GM10847 (cell line): Measurements from ENCODE around the gene LIPC.

Experiments used
- POLR2A ChIP-seq: IDR thresholded peaks from 2 replicates; pipeline ENCODE4 v1.6.1; 2011; ENCODE audit not compliant: insufficient read length; ENCODE audit errors: extremely low read depth

The LIPC gene

DNA sequence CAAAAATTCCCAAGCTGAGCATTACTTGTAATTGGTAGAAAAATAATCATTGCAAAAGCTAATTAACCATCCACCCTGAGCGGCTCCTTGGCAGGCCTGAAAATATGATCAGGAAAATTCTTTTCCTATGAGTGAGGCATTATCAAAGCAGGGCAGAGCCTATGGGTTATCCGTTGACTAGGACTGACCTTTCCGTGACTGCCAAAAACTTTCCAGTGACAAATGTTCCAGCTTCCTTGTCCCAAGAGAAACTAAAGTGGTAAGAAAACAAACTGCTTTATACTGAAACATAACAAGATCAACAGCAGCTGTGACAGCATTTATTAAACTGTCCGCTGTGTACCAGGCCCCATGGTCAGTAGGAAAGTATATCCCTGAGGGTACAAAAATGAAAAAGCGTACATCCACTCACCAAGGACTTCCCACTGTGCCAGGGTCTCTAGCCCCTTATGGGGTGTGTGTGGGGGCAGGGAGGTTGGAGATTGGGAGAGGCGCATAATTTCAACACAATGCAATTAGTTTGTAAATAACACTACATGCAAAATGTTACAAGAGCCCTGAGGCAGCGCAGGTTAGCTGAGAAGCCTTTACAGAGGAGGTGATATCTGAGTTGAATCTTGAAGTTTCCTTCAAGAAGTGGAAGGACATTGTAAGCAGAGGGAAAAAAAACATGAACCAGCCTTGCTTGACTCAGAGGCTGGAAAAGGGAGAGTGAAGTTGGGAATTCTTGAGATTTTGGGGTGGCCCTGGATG is 8.5 kb downstream of the LIPC start:
- no peak for TF ChIP-seq POLR2A

- TF ChIP-seq POLR2A, result no peak
Observed at GRCh38 chr15:58440922-58441321, 9.1 kb downstream of the LIPC start.

GRCh38 chr15:58441376-58442070 is 9.7 kb downstream of the LIPC start:
- no peak for TF ChIP-seq POLR2A

DNA sequence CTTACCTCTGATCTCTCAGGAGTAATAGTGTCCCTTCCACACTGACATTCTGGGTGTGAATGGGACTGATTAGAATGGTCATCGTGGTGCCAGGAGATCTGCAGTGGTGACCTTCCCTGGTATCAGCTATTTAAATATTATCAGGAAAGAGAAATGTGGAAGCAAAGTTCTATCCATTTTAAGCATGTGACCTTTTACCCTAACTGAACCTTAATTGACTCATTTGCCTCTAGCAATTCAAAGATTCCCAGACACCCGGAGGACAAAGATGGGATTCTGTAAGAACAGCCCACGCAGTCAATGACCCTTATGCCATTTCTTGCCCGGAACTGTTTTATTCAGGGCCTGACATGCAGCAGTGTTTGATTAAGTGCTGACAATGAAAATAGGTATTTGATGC is 10.3 kb downstream of the LIPC start:
- no peak for TF ChIP-seq POLR2A

- TF ChIP-seq POLR2A, result no peak
Observed at GRCh38 chr15:58443308-58443707, 11.5 kb downstream of the LIPC start.

DNA sequence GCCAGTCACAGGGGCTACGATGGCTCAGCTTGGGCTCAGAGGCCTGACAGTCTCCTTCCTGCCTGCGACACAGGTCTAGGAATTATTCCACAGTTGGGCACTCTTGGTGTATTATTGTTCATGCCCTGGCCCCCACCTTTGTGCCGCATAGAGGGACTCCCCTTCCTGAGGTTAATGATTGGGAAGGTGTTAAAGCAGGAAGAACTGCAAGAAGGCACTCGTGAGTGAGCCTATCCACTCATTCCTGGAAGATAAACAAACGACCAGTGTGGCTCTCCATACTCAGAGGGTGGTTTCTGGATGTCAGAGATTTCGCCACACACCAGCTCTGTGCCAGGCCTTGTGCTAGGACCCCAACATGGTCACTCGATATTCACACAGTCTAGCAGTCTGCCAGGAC is 12.3 kb downstream of the LIPC start:
- TF ChIP-seq POLR2A, result no peak

DNA sequence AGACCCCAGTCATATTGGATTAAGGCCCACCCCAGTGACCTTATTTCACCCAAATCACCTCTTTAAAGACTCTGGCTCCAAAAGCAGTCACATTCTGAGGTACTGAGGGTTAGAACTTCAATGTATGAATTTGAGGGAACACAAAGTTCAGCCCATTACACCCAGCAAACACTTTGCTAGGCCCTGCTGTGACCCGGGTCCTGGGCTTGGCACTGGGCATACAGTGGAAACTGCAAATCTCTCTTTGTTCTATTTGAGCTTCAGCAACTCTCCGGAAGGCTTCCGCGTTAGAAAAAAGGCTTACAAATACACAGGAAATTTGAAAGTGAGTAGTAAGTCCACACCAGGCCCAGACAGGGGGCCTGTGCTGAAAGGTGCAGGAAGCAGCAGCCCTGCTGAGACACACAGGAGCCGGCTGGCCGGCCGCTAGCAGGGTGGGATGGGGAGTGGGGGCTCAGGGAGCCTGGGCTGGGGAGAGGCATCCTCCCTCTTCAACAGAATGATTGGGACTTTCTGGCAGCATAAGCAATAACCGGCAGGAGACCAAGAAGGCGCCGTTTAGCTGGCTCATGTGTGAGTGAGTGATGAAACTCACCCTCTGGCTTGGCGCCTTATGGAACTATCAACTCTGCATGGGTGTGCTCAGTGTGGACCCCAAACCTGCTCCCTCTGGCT is 13.0 kb downstream of the LIPC start:
- TF ChIP-seq POLR2A, result no peak

DNA sequence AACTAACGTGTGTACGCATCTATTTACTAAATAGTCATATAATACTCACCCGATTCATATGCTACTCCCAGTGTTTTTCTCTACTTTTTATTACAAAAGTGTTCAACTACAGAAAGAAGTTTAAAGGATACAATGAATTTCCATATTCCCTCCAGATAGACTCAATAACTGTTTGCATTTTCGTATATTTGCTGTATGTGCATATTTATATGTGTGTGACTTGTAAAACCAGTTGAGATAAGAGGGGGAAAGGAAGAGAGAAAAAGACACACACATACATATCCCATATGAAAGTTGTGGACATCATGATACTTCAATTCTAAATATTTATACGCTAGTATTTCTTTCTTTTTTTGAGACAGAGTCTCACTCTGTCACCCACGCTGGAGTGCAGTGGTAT is 14.1 kb downstream of the LIPC start:
- TF ChIP-seq POLR2A, result no peak

DNA sequence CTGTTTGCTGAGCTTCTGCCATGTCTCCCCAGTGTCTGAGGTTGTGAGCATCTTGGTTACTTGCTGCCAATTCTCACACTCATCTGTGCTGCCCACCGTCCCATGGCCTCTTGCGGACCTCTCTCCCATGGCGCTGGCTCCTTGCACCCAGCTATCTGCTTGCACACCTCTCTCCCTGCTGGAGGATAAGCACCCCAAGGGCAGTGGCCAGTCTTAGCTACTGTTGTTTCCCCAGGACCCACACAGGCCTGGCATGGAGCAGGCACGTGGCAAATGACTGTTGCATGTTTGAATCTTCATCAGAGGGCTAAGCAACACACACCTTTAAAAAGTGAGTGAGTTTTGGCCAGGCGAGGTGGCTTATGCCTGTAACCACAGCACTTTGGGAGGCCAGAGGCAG is 14.7 kb downstream of the LIPC start:
- no peak for TF ChIP-seq POLR2A

GRCh38 chr15:58447271-58448010 is 15.7 kb downstream of the LIPC start:
- no peak for TF ChIP-seq POLR2A

DNA sequence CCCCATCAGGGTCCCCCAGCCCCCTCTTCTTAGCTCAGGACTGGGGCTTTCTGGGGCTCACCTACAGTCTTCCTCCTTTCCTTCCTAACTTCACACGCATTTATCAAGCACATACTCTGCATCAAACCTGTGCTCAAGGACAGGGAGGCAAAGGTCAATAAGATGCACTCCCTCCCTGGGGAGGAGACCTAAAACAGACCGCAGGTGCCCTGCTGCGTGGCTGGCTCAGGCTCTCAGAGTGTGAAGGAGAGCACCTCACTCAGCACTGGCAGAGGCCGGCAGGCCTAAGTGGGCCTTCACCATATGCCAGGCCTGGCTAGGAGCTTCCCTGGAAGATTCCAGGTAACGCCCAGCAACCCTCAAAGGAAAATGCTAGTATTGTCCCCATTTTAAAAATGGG is 16.5 kb downstream of the LIPC start:
- no peak for TF ChIP-seq POLR2A

GRCh38 chr15:58448906-58449305 is 17.1 kb downstream of the LIPC start:
- TF ChIP-seq POLR2A, result no peak

GRCh38 chr15:58451826-58452225 is 20.0 kb downstream of the LIPC start:
- no peak for TF ChIP-seq POLR2A

GRCh38 chr15:58452775-58453174 is 21.0 kb downstream of the LIPC start:
- TF ChIP-seq POLR2A, result no peak
